CMK (cell line): ENCODE results near the gene LRRC32.
"Not testable (repeated sequence)": the region's sequence is repeated elsewhere in the genome, so short reads cannot be mapped to it uniquely, and the experiment has no call there.

Experiments used
- DNase-seq: peaks from one replicate; pipeline ENCODE4 v3.0.0-alpha.2; 2010; ENCODE audit warnings: low read depth

LRRC32 gene

DNA sequence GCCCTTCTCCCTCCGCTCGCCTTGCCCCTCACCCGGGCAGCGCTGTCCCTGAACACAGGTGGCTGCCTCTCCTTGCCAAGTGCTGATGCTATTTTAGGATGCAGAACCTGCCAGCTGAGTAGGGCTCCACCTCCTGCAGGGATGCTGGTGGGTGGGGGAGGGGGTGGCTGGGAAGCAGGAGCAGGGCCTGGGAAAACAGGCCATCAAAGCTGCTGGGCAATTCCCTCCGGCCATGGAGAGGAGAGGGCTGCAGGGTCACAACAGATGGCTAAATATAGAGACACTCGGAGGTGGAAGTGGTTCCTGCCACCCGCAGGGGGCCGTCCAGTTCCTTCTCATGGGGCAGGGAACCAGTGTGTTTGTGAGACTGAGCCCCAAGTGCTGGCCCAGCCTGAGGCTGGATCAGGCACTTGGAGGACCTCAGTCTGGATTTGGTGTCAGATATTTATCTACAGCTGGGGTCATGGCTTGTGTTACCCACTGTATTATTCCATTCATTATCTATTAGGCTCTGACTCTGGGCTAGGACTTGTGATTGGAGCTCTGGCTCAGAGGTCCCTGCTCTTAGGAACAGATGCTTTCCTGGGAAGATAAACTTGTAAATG is 59.6 kb downstream of the LRRC32 start:
- no peak for DNase-seq

DNA sequence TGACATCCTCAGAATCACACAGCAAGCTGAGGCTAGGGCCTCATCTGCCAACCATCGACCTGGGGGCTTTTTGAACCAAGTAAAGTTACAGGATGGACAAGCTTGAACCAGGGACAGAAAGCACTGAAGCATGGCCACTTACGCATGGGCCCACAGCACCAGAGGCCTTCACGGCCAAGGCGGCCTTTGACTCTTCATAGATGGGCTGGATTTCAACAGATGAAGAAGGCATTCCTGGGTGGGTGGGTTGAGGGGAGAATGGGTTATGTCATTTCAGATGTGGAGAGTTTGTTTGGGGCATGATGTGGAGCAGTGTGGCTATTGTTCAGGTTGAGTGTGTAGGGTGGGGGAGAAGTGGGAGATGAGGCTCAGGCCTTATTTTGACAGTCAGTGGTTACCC is 60.2 kb downstream of the LRRC32 start:
- DNase-seq: no peak

DNA sequence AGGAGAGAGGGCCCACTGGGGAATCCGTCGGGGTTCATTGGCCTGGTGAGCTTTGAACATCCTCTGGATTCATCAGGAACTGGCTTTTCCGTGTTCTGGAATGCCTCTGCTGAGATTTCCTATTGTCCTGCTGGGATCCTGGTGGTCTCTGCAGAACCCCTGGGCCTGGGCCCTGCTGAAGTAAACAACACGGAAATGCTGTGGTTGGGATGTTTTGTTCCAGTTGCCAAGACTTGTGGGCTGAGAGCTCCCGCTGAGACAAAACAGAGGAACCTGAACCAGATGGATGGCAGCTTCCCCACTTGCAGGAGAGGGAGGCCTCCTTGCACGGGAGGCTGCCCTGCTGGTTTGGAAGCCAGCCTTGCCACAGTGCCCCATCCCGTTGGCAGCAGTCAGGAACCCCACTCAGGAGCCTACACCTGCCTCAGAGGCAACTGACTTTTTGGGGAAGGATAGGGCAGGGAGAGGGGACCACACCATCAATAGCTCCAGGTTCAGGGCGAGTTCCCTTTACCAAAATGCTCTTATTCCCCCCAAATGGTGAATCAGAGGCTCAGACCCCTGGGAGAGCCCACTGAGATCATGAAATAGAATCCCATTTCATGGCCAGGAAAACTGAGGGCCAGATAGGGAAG is 60.7 kb downstream of the LRRC32 start:
- DNase-seq: no peak

DNA sequence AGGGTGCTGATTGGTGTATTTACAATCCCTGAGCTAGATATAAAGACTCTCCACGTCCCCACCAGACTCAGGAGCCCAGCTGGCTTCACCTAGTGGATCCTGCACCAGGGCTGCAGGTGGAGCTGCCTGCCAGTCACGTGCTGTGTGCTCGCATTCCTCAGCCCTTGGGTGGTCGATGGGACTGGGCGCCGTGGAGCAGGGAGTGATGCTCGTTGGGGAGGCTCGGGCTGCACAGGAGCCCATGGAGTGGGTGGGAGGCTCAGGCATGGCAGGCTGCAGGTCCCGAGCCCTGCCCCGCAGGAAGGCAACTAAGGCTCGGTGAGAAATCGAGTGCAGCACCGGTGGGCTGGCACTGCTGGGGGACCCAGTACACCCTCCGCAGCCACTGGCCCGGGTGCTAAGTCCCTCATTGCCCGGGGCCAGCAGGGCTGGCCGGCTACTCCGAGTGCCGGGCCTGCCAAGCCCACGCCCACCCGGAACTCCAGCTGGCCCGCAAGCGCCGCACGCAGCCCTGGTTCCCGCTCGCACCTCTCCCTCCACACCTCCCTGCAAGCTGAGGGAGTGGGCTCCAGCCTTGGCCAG is 61.6 kb downstream of the LRRC32 start:
- DNase-seq: not testable (repeated sequence)

DNA sequence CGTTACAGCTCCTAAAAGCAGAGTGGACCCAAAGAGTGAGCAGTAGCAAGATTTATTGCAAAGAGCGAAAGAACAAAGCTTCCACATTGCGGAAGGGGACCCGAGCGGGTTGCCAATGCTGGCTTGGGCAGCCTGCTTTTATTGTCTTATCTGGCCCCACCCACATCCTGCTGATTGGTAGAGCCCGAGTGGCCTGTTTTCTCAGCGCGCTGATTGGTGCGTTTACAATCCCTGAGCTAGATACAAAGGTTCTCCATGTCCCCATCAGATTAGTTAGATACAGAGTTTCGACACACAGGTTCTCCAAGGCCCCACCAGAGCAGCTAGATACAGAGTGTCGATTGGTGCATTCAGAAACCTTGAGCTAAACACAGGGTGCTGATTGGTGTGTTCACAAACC is 62.3 kb downstream of the LRRC32 start:
- DNase-seq: not testable (repeated sequence)
